DLD1 (cell line): Measurements from ENCODE around the gene POMT2.

Experiments
- in situ Hi-C: cut with HindIII; loops from 2 replicates; pipeline ENCODE4 v1.10.0; 2017; ENCODE audit warnings: low sequenced_read_pairs

POMT2 gene

GRCh38 chr14:77245820-77246219 is 74.9 kb downstream of the POMT2 start:
- in situ Hi-C loops = no loop called here

- in situ Hi-C loops = no loop called here
Observed at GRCh38 chr14:77243853-77244252, 76.8 kb downstream of the POMT2 start.

- in situ Hi-C loops = no loop called here
Observed at GRCh38 chr14:77242752-77243151, 77.9 kb downstream of the POMT2 start.

GRCh38 chr14:77241955-77242354 is 78.7 kb downstream of the POMT2 start:
- in situ Hi-C loops = no loop called here

- in situ Hi-C loops = no loop called here
Observed at GRCh38 chr14:77240336-77240915, 80.3 kb downstream of the POMT2 start.

GRCh38 chr14:77239412-77239811 is 81.3 kb downstream of the POMT2 start:
- in situ Hi-C loops = loop anchor here (5.0 kb wide), 1 partner anchor 62 kb away; no protein-coding TSS in a partner anchor

GRCh38 chr14:77238996-77239395 is 81.7 kb downstream of the POMT2 start:
- in situ Hi-C loops = loop anchor here (5.0 kb wide), 1 partner anchor 62 kb away; no protein-coding TSS in a partner anchor

- in situ Hi-C loops = loop anchor here (5.0 kb wide), 1 partner anchor 61 kb away; no protein-coding TSS in a partner anchor
Observed at GRCh38 chr14:77238356-77238755, 82.3 kb downstream of the POMT2 start.

- in situ Hi-C loops = loop anchor here (5.0 kb wide), 1 partner anchor 60 kb away; no protein-coding TSS in a partner anchor
Observed at GRCh38 chr14:77236814-77237213, 83.9 kb downstream of the POMT2 start.

- in situ Hi-C loops = no loop called here
Observed at GRCh38 chr14:77231721-77232120, 89.0 kb downstream of the POMT2 start.

- in situ Hi-C loops = no loop called here
Observed at GRCh38 chr14:77230914-77231313, 89.8 kb downstream of the POMT2 start.

- in situ Hi-C loops = no loop called here
Observed at GRCh38 chr14:77228056-77228455, 92.6 kb downstream of the POMT2 start.

GRCh38 chr14:77225892-77226557 is 94.7 kb downstream of the POMT2 start:
- in situ Hi-C loops = no loop called here

- in situ Hi-C loops = no loop called here
Observed at GRCh38 chr14:77225254-77225653, 95.4 kb downstream of the POMT2 start.
